GM08714 (cell line): ENCODE data around the gene PLIN1.
A peak's percentile ranks its signal among the peaks of the same experiment; 100 is the strongest.

Source experiments
- H3K4me3 ChIP-seq: fragments of 200-500 bp; sonication (Bioruptor generic); 2 replicates; pipeline ENCODE4 v1.5.1; 2014; ENCODE audit warnings: mild to moderate bottlenecking, low read length, inconsistent platforms
- ZNF274 ChIP-seq: IDR thresholded peaks from 2 replicates; pipeline ENCODE4 v1.6.1; 2012; ENCODE audit warnings: mild to moderate bottlenecking, low read depth, low read length

Gene PLIN1

GRCh38 chr15:89666184-89666857 is 12.8 kb downstream of the PLIN1 start:
- no peak for TF ChIP-seq ZNF274

GRCh38 chr15:89665449-89666181 is 13.6 kb downstream of the PLIN1 start:
- H3K4me3 ChIP-seq: peak overlapping the region; percentile 29; the same call in 1 of the 2 replicates
- TF ChIP-seq ZNF274: no peak

More at GRCh38 chr15:89666184-89666857, 12.8 kb downstream of the PLIN1 start:
- no peak overlapping the region for H3K4me3 ChIP-seq

- H3K4me3 ChIP-seq: no peak overlapping the region
- TF ChIP-seq ZNF274: no peak
Observed at GRCh38 chr15:89664441-89665350, 14.5 kb downstream of the PLIN1 start.

GRCh38 chr15:89662893-89663626 is 16.1 kb downstream of the PLIN1 start:
- TF ChIP-seq ZNF274: no peak
- H3K4me3 ChIP-seq: no peak overlapping the region

- TF ChIP-seq ZNF274: no peak
- no peak overlapping the region for H3K4me3 ChIP-seq
Observed at GRCh38 chr15:89660556-89660955, 18.6 kb downstream of the PLIN1 start.

GRCh38 chr15:89659295-89659694 is 19.9 kb downstream of the PLIN1 start:
- no peak overlapping the region for H3K4me3 ChIP-seq
- TF ChIP-seq ZNF274: no peak

- H3K4me3 ChIP-seq: no peak overlapping the region
- no peak for TF ChIP-seq ZNF274
Observed at GRCh38 chr15:89657686-89658200, 21.4 kb downstream of the PLIN1 start.

GRCh38 chr15:89656116-89656815 is 22.9 kb downstream of the PLIN1 start:
- H3K4me3 ChIP-seq: no peak overlapping the region
- no peak for TF ChIP-seq ZNF274

- no peak for TF ChIP-seq ZNF274
- peak within 1 kb of the TSS; percentile 46 for H3K4me3 ChIP-seq
Observed at GRCh38 chr15:89654847-89655805, 24.0 kb downstream of the PLIN1 start, which contains the start of gene KIF7. KIF7 (minus strand) TSS chr15:89655467; CDS start chr15:89652930, 2,537 bp downstream.

GRCh38 chr15:89654301-89654761 is 24.8 kb downstream of the PLIN1 start:
- no peak for TF ChIP-seq ZNF274
- peak overlapping the region; percentile 46 for H3K4me3 ChIP-seq

GRCh38 chr15:89653578-89653977 is 25.6 kb downstream of the PLIN1 start:
- TF ChIP-seq ZNF274: no peak
- H3K4me3 ChIP-seq: no peak overlapping the region

GRCh38 chr15:89652666-89653065 is 26.5 kb downstream of the PLIN1 start:
- no peak overlapping the region for H3K4me3 ChIP-seq
- no peak for TF ChIP-seq ZNF274

GRCh38 chr15:89652131-89652530 is 27.0 kb downstream of the PLIN1 start:
- no peak overlapping the region for H3K4me3 ChIP-seq
- no peak for TF ChIP-seq ZNF274
